Natural killer cell (primary cell): Measurements from ENCODE around the gene ASF1A. TPM values are rescaled to one million over a fixed set of nuclear protein-coding genes. Genes with fewer than 3 reads are reported as not detected.

Experiments
- ATAC-seq, 3 donors: fragments of 150-1000 bp in 2 of 3; fragments of 200-7000 bp in 1 of 3; cut with Tn5 transposase; 1 replicate in 1 of 3; 2 replicates in 2 of 3; pipeline ENCODE4 v1.10.0; 2021; ENCODE audit warnings: mild to moderate bottlenecking in 2 of 3, moderate library complexity in 2 of 3
- DNase-seq, 2 donors: peaks; one replicate each; pipeline versions ENCODE4 v3.0.0 to v3.0.0-alpha.2; 2013 to 2021; ENCODE audit warnings: mixed read lengths in 1 of 2
- H3K27ac ChIP-seq: one replicate; pipeline ENCODE4 v1.5.1; 2013; ENCODE audit warnings: mild to moderate bottlenecking, low read length
- H3K27me3 ChIP-seq: one replicate; pipeline ENCODE4 v1.6.1; 2013; ENCODE audit warnings: low read length; ENCODE audit not compliant: control insufficient read depth, insufficient read depth
- H3K36me3 ChIP-seq: one replicate; pipeline ENCODE4 v1.6.1; 2013; ENCODE audit warnings: low read length; ENCODE audit not compliant: control insufficient read depth, insufficient read depth
- H3K4me1 ChIP-seq: one replicate; pipeline ENCODE4 v1.6.1; 2013; ENCODE audit warnings: low read length; ENCODE audit not compliant: control insufficient read depth, insufficient read depth
- H3K4me3 ChIP-seq: one replicate; pipeline ENCODE4 v1.5.1; 2013; ENCODE audit warnings: low read length
- H3K9me3 ChIP-seq: one replicate; pipeline ENCODE4 v1.6.1; 2013; ENCODE audit warnings: low read length; ENCODE audit not compliant: control insufficient read depth, insufficient read depth
- H3K27ac Mint-ChIP-seq, 2 donors: one replicate each; pipeline ENCODE4 v1.8.0; 2022; ENCODE audit warnings: mild to moderate bottlenecking in 2 of 2, mixed read lengths in 2 of 2, moderate library complexity in 1 of 2
- H3K27me3 Mint-ChIP-seq, 2 donors: one replicate each; pipeline ENCODE4 v1.8.0; 2022; ENCODE audit warnings: low read depth in 2 of 2, mixed read lengths in 2 of 2
- H3K36me3 Mint-ChIP-seq: one replicate; pipeline ENCODE4 v1.8.0; 2022; ENCODE audit warnings: mixed read lengths
- H3K4me1 Mint-ChIP-seq, 2 donors: one replicate each; pipeline ENCODE4 v1.8.0; 2022; ENCODE audit warnings: mixed read lengths in 2 of 2
- H3K4me3 Mint-ChIP-seq: one replicate; pipeline ENCODE4 v1.8.0; 2022; ENCODE audit warnings: mild to moderate bottlenecking, moderate library complexity, mixed read lengths
- H3K9me3 Mint-ChIP-seq, 2 donors: one replicate each; pipeline ENCODE4 v1.8.0; 2022; ENCODE audit warnings: mixed read lengths in 2 of 2
- CTCF ChIP-seq: fragments of 200-600 bp; IDR thresholded peaks from one replicate; pipeline ENCODE4 v1.8.0; 2022; ENCODE audit warnings: antibody characterized with exemption
- WGBS: methylation state at CpG from one replicate; pipeline ENCODE4 v1.1.7; 2013; ENCODE audit warnings: missing lambda C conversion rate; ENCODE audit not compliant: insufficient coverage; 5-methylcytosine and 5-hydroxymethylcytosine counted together
- intact Hi-C: fragments of 100-400 bp; cut with micrococcal nuclease; formaldehyde crosslinking; loops from one replicate; pipeline ENCODE4 v1.14.2; 2022
- total RNA-seq, 4 donors: library from RNA; stranded (reverse); fragments of 120-200 nt in 1 of 4; gene quantifications; one replicate each; pipeline versions ENCODE4 v1.2.3 to v1.2.4, GENCODE V29; 2013 to 2022

ASF1A gene
- total RNA-seq, 3 donors from 2014 or later (not counting 1 experiment from before 2014, with no cell fraction given): 9.2 to 14.5 (median 10.8) TPM

- Mint-ChIP-seq H3K4me3 (peak overlapping the region; percentile 100), H3K36me3 (no peaks in the 10 kb centered on the region), H3K27me3 (no peaks in the 10 kb centered on the region), H3K9me3 (no peaks in the 10 kb centered on the region), H3K27ac (peak overlapping the region; percentile 97 to 99), H3K4me1 (peaks cover 61 to 65% of the 10 kb centered on the region in 2 donors)
- Histone ChIP-seq H3K4me3 (no peak overlapping the region), H3K4me1 (peaks cover 9% of the 10 kb centered on the region), H3K27me3 (no peaks in the 10 kb centered on the region), H3K27ac (peak overlapping the region; percentile 88), H3K9me3 (no peaks in the 10 kb centered on the region), H3K36me3 (no peaks in the 10 kb centered on the region)
- 66% methylated on average over 5 of the region's 5 CpGs for WGBS
- TF ChIP-seq CTCF: no peak
- intact Hi-C loops: loop anchor here (5.0 to 10.0 kb wide), 2 partner anchors 456 to 1286 kb away; partner anchors contain the start of genes GOPC and MAN1A1
- ATAC-seq: no peak
- DNase-seq: peak in 1 of 2 donors; percentile 43
These were observed 2.8 kb upstream of the ASF1A start for GRCh38 chr6:118890997-118891790.

GRCh38 chr6:118892355-118892991 lies 1.5 kb upstream of the ASF1A start:
- H3K4me1 Mint-ChIP-seq: peaks cover 51 to 58% of the 10 kb centered on the region in 2 donors
- H3K4me1 ChIP-seq: peaks cover 14% of the 10 kb centered on the region

GRCh38 chr6:118893064-118893806 lies 717 bp upstream of the ASF1A start:
- peaks cover 14% of the 10 kb centered on the region for H3K4me1 ChIP-seq
- no peaks in the 10 kb centered on the region for H3K27me3 ChIP-seq
- no peak for TF ChIP-seq CTCF
- H3K27me3 Mint-ChIP-seq: no peaks in the 10 kb centered on the region
- H3K36me3 Mint-ChIP-seq: no peaks in the 10 kb centered on the region
- peak overlapping the region; percentile 88 for H3K27ac ChIP-seq
- no peaks in the 10 kb centered on the region for H3K9me3 Mint-ChIP-seq
- peak; percentile 33 to 61 (median 47) for ATAC-seq
- peak; percentile 57 to 86 for DNase-seq
- WGBS: 0% methylated on average over 18 of the region's 18 CpGs
- H3K4me3 ChIP-seq: peak overlapping the region; percentile 91
- H3K27ac Mint-ChIP-seq: peak overlapping the region; percentile 97 to 99
- H3K4me3 Mint-ChIP-seq: peak overlapping the region; percentile 100
- intact Hi-C loops: loop anchor here (2.0 to 10.0 kb wide), 3 partner anchors 242 to 1288 kb away; partner anchors contain the start of genes CEP85L, GOPC and MAN1A1
- peaks cover 54 to 58% of the 10 kb centered on the region in 2 donors for H3K4me1 Mint-ChIP-seq
- H3K36me3 ChIP-seq: no peaks in the 10 kb centered on the region
- H3K9me3 ChIP-seq: no peaks in the 10 kb centered on the region

More at GRCh38 chr6:118892355-118892991, 1.5 kb upstream of the ASF1A start:
- Histone ChIP-seq H3K27me3 (no peaks in the 10 kb centered on the region), H3K27ac (peak overlapping the region; percentile 88), H3K4me3 (peak overlapping the region; percentile 91), H3K36me3 (no peaks in the 10 kb centered on the region), H3K9me3 (no peaks in the 10 kb centered on the region)
- Mint-ChIP-seq H3K4me3 (peak overlapping the region; percentile 100), H3K27ac (peak overlapping the region; percentile 97 to 99), H3K27me3 (no peaks in the 10 kb centered on the region), H3K36me3 (no peaks in the 10 kb centered on the region), H3K9me3 (no peaks in the 10 kb centered on the region)
- peak in 1 of 2 donors; percentile 55 for DNase-seq
- no peak for ATAC-seq
- intact Hi-C loops: loop anchor here (2.0 to 10.0 kb wide), 3 partner anchors 242 to 1288 kb away; partner anchors contain the start of genes CEP85L, GOPC and MAN1A1
- 20% methylated on average over 6 of the region's 6 CpGs for WGBS
- TF ChIP-seq CTCF: no peak
